ENCODE results near the gene RAD18.

DNA sequence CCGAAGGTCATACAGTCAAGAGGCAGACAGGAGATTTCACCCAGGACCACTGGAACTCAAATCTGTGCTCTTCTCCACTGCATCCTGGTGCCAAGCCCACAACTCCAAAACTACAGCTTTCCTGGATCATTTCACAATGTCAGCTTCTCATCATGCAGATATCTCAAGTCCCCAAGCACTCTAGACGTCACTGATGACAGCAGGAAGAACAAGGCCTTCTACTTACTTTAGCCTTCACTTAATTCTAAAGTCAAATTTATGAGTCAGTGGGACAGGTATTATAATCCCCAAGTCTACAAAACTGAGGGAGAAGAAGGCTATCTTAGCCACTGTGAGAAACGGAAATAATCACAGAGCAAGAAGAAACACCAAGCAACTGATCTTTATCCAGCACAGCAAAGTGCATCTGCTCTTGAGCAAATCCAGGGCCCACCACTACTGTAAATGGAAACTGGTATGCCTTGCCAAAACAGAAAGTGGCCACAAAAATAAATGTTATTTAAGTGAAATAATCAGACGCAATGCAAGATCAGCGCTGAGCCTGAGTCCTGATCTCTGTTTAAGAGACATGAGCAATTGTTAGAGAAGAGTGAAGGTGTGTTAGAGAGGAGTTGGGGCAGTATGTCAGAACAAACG, 928 bp downstream of the RAD18 start:
- TF ChIP-seq CTCF (IDR thresholded peaks at IDR 0.05) (no peak), EZH2 (IDR thresholded peaks at IDR 0.05) (no peak)

Measured in neural progenitor cell (in vitro differentiated cells).